ENCODE measurements around the gene SAMD4A.
A peak's percentile ranks its signal among the peaks of the same experiment; 100 is the strongest.

Gene SAMD4A, protein sequence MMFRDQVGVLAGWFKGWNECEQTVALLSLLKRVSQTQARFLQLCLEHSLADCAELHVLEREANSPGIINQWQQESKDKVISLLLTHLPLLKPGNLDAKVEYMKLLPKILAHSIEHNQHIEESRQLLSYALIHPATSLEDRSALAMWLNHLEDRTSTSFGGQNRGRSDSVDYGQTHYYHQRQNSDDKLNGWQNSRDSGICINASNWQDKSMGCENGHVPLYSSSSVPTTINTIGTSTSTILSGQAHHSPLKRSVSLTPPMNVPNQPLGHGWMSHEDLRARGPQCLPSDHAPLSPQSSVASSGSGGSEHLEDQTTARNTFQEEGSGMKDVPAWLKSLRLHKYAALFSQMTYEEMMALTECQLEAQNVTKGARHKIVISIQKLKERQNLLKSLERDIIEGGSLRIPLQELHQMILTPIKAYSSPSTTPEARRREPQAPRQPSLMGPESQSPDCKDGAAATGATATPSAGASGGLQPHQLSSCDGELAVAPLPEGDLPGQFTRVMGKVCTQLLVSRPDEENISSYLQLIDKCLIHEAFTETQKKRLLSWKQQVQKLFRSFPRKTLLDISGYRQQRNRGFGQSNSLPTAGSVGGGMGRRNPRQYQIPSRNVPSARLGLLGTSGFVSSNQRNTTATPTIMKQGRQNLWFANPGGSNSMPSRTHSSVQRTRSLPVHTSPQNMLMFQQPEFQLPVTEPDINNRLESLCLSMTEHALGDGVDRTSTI

DNA sequence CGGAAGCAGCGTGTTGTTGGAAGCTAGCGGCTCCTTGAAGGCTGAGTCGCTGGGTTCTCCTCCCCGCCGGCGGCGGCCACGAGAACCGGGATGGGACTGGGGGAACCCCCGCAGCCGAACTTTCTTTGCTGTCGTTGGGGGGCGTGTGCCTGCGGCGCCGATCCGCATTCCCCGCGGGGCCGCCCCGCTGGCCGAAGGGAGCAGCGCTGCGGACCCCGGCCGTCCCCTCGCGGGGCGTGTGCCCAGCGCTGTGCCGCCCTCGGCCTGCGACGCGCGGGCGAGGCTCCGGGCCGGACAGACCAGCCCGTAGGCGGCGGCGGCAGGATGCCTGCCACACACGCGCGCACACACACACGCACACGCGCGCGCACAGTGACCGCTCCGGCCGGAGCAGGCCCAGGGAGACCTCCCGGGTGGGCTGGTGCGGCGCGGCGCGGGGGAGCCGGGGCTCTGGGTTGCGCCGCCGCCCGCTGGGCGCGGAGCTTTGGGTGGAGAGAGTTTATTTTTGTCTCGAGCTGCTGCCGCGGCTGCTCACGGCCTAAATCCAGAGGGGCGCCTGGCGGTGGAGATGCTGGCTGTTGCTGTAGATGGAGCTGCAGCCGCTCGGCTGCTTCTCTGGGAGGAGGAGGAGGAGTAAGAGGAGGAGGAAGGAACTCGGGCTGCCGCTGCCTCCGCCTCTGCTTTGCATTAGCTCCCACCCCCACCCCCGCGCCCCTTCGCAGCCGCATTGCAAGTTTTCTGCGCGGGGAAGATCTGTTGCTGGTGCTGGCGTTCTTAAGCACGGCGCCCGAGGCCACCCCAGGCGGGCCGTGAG is at the start of gene SAMD4A:
Gene SAMD4A (plus strand): TSS at position 719 of the 814 bp plus-strand sequence. CDS start 789 bp downstream, outside the sequence.
- Mint-ChIP-seq H3K36me3 (no peaks in the 10 kb centered on the region), H3K9me3 (ENCODE audit: low read depth) (no peaks in the 10 kb centered on the region), H3K4me1 (ENCODE audit: low read depth) (peaks cover 20% of the 10 kb centered on the region), H3K4me3 (peak within 1 kb of the TSS; percentile 96), H3K27ac (peak within 1 kb of the TSS; percentile 86), H3K27me3 (peaks cover 11% of the 10 kb centered on the region)

DNA sequence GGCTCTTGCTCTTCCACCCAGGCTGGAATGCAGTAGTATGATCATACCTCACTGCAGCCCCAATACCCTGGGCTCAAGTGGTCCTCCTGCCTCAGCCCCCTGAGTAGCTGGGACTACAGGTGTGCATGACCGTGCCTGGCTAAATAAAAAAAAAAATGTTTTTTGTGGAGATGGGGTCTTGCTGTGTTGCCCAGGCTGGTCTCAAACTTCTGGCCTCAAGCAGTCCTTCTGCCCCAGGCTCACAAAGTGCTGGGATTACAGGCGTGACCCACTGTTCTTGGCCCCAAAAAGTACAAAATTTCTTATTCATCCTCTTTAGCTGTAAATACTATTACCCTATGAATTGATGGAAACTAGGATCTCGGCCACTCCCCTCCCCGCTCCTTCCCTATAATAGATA is 42.5 kb upstream of the SAMD4A start:
- Mint-ChIP-seq H3K27ac (no peak overlapping the region), H3K27me3 (no peaks in the 10 kb centered on the region), H3K4me3 (no peak overlapping the region), H3K4me1 (ENCODE audit: low read depth) (peaks cover 3% of the 10 kb centered on the region), H3K9me3 (ENCODE audit: low read depth) (no peaks in the 10 kb centered on the region), H3K36me3 (peaks cover 16% of the 10 kb centered on the region)

DNA sequence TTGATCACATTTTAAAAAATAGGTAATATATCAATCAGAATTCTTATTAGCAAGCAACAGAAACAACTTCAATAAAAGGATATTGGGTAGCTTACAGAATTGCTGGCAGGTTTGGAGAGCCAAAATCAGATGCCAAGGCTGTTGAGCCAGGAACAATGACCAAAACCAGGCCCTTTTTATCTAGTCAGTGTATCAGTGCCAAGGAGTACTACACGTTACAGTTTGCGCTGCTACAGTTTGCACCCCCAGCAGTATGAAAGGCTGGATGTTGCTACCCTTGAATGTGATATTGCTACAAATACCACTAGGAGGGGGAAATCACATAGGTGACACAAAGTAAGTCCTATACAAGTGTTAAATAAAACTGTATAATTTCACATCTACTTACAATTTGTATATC is 38.0 kb upstream of the SAMD4A start:
- H3K27me3 Mint-ChIP-seq = no peaks in the 10 kb centered on the region
- peaks cover 8% of the 10 kb centered on the region for H3K36me3 Mint-ChIP-seq
- H3K9me3 Mint-ChIP-seq (ENCODE audit: low read depth) = no peaks in the 10 kb centered on the region
- no peak overlapping the region for H3K27ac Mint-ChIP-seq
- no peak overlapping the region for H3K4me3 Mint-ChIP-seq
- no peaks in the 10 kb centered on the region for H3K4me1 Mint-ChIP-seq (ENCODE audit: low read depth)

DNA sequence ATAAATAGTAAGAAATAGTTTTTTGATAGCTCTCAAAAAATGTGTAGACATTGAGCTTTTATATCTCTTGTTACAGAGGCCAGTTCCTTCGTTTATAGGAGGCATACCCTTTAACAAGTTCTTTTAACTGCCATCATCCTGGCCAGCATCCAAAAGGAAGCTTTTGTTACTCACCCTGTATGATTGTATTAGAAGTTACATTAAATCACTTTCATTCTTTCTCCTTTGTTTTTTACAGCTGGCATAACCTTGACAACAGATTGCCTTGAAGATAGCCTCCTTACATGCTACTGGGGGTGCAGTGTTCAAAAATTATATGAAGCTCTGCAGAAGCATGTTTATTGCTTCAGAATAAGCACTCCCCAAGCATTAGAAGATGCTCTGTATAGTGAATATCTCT is 37.1 kb upstream of the SAMD4A start:
- H3K4me3 Mint-ChIP-seq = no peak overlapping the region
- H3K4me1 Mint-ChIP-seq (ENCODE audit: low read depth) = no peaks in the 10 kb centered on the region
- peaks cover 10% of the 10 kb centered on the region for H3K36me3 Mint-ChIP-seq
- no peaks in the 10 kb centered on the region for H3K9me3 Mint-ChIP-seq (ENCODE audit: low read depth)
- no peaks in the 10 kb centered on the region for H3K27me3 Mint-ChIP-seq
- no peak overlapping the region for H3K27ac Mint-ChIP-seq

DNA sequence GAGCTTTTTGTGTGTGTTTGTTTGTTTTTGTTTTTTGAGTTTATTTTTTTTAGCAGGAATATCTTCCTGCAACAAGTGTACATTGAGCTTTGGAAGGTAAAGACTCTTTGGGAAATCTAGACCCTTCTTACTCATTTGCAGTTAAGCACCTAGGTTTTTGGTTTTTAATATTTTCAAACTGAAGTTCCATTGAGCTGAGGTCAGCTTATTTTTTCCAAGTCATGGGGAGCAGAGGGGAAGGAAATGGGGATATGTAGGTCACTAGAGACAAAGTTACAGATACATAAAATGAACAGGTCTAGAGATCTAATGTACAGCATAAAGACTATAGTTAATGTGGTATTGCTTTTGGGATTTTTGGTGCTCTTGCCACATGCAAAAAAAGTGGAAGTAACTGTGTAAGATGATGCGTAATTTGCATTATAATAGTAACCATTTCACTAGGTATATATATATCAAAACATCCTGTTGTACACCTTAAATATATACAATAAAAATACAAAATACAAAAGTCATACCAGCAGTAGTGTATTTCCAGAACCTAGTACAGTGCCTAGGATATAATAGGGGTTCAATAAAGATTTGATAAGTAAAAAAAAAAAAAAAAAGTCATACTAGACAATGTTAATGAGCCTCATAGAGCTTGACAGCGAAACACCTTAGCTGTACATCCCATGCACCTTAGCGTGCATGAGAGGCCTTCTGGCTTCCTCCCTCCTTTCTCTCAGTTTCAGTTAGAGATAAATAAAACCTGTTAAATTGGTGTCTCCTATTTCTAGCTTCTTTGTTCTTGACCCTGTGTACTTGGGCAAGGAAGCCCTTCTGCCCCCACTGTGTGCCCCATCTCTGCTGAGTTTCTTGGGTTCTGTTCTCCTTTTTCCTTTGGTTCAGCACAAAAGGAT is 34.6 kb upstream of the SAMD4A start:
- H3K9me3 Mint-ChIP-seq (ENCODE audit: low read depth) = no peaks in the 10 kb centered on the region
- H3K4me3 Mint-ChIP-seq = no peak overlapping the region
- peaks cover 13% of the 10 kb centered on the region for H3K36me3 Mint-ChIP-seq
- H3K27ac Mint-ChIP-seq = no peak overlapping the region
- no peaks in the 10 kb centered on the region for H3K27me3 Mint-ChIP-seq
- no peaks in the 10 kb centered on the region for H3K4me1 Mint-ChIP-seq (ENCODE audit: low read depth)

DNA sequence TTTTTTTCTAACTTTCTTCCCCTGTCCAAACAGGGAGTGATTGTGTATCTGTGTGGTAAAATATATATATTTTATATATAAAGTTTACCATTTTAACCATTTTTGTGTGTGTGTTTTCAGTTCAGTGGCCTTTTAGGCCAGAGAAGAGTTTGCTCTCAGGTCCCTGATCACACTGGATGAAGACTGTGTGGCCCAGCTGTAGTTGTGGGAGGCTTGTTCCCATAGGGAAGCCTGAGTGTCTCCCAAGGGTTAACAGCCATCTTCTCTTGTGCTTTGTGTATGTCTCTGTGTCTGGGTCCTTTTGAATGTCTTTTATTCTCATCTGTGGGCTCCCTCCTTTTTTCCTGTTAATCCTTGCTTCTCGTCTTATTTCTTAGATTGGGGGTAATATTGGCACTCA is 33.8 kb upstream of the SAMD4A start:
- no peak overlapping the region for H3K4me3 Mint-ChIP-seq
- no peaks in the 10 kb centered on the region for H3K4me1 Mint-ChIP-seq (ENCODE audit: low read depth)
- no peak overlapping the region for H3K27ac Mint-ChIP-seq
- H3K36me3 Mint-ChIP-seq = peaks cover 11% of the 10 kb centered on the region
- no peaks in the 10 kb centered on the region for H3K27me3 Mint-ChIP-seq
- H3K9me3 Mint-ChIP-seq (ENCODE audit: low read depth) = no peaks in the 10 kb centered on the region

DNA sequence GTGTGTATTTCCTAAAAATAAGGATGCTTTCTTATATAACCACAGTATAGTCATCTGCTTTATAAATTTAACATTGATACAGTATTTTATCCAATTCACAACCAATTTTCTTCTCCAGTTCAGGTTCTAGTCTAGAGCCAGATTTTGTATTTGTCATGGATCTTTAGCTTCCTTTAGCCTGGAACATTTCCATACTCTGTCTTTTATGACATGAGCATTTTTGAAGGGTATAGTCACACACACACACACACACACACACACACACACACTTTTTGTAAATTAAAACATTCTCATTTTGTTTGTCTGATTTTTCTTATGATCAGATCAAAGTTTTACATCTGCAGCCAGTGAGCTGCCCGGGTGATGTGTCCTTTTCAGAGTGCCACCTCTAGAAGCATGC is 31.8 kb upstream of the SAMD4A start:
- H3K36me3 Mint-ChIP-seq = peaks cover 9% of the 10 kb centered on the region
- H3K4me3 Mint-ChIP-seq = no peak overlapping the region
- H3K4me1 Mint-ChIP-seq (ENCODE audit: low read depth) = no peaks in the 10 kb centered on the region
- H3K27me3 Mint-ChIP-seq = no peaks in the 10 kb centered on the region
- H3K27ac Mint-ChIP-seq = no peak overlapping the region
- no peaks in the 10 kb centered on the region for H3K9me3 Mint-ChIP-seq (ENCODE audit: low read depth)

DNA sequence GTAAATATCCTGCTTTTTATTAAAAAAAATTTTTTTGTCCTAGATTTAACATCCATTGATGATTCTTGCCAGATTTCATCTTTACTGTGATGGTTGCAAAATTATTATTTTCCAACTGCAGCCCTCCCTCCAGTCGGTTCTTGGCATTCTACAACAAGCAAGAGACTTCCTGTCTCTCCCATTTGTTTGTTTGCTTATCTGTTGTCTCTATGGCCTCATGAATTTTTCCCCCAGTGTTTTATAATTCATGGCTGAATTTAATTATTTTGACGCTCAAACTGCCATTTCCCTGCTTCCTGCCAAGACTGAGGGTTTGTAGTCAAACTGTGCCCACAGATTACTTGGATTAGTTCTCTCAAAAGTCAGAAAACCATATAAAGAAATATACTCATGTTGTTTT is 31.3 kb upstream of the SAMD4A start:
- Mint-ChIP-seq H3K4me1 (ENCODE audit: low read depth) (no peaks in the 10 kb centered on the region), H3K36me3 (peaks cover 9% of the 10 kb centered on the region), H3K4me3 (no peak overlapping the region), H3K27me3 (no peaks in the 10 kb centered on the region), H3K9me3 (ENCODE audit: low read depth) (no peaks in the 10 kb centered on the region), H3K27ac (no peak overlapping the region)

DNA sequence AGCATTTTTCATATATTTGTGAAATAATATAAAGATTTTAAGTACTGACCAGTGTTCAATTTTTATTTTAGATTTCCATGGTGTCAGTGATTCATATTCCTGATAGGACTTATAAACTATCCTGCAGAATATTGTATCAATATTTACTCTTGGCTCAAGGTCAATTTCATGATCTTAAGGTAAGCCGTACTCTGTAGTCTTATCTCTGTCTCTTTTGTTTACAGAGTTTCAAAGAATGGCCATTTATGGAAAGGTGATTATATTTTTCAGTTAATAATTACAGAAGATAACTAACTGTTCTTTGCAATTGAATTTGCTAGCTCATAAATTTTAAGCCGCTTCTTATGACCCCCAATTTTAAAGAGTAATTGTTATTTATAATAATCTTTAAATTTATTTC is 29.3 kb upstream of the SAMD4A start:
- Mint-ChIP-seq H3K36me3 (peaks cover 7% of the 10 kb centered on the region), H3K9me3 (ENCODE audit: low read depth) (no peaks in the 10 kb centered on the region), H3K4me1 (ENCODE audit: low read depth) (no peaks in the 10 kb centered on the region), H3K4me3 (no peak overlapping the region), H3K27ac (no peak overlapping the region), H3K27me3 (no peaks in the 10 kb centered on the region)

DNA sequence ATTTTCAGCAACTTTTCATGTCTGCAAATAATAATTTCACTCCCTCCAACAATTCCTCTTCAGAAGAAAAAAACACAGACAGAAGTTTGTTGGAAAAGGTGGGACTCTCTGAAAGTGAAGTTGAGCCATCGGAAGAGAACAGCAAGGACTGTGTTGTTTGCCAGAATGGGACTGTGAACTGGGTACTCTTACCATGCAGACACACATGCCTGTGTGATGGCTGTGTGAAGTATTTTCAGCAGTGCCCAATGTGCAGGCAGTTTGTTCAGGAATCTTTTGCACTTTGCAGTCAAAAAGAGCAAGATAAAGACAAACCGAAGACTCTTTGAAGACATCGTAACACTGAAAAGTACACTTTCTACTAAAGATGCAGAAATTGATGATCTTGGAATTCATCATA is 28.9 kb upstream of the SAMD4A start:
- Mint-ChIP-seq H3K4me1 (ENCODE audit: low read depth) (no peaks in the 10 kb centered on the region), H3K9me3 (ENCODE audit: low read depth) (no peaks in the 10 kb centered on the region), H3K4me3 (no peak overlapping the region), H3K27ac (no peak overlapping the region), H3K36me3 (peaks cover 7% of the 10 kb centered on the region), H3K27me3 (no peaks in the 10 kb centered on the region)

DNA sequence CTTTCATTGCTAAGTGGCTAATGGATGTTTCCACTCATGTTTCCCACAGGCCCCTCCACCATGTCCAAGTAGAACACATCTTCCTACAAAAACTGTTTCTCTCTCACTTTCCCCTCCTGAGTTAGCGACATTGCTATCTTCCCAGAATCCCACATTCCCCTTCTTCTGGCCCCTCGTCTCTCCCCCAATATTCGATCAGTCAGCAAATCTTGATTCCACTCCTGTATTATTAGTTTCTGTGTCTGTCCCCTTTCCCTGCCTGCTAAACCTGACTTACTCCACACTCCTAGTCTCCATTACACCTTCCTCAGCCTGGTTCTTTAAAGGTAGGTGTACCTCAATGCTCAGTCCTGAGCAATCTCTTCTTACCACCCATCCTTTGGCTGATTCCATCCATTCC is 19.3 kb upstream of the SAMD4A start:
- Mint-ChIP-seq H3K36me3 (no peaks in the 10 kb centered on the region), H3K27me3 (peaks cover 2% of the 10 kb centered on the region), H3K4me1 (ENCODE audit: low read depth) (no peaks in the 10 kb centered on the region), H3K4me3 (no peak overlapping the region), H3K9me3 (ENCODE audit: low read depth) (no peaks in the 10 kb centered on the region), H3K27ac (no peak overlapping the region)

DNA sequence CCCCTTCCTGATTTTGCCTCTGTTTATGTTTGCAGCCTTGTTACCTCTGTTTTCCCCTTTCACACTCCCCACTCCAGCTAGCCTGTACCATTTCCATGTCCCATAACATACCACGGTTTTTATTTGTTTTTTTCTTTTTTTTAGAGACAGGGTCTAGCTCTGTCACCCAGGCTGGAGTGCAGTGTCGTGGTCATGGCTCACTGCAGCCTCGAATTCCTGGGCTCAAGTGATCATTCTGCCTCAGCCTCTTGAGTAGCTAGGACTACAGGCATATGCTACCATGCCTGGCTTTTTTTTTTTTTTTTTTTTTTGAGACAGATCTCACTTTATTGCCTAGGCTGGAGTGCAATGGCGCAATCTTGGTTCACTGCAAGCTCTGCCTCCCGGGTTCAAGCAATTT is 18.4 kb upstream of the SAMD4A start:
- Mint-ChIP-seq H3K4me1 (ENCODE audit: low read depth) (no peaks in the 10 kb centered on the region), H3K36me3 (no peaks in the 10 kb centered on the region), H3K4me3 (no peak overlapping the region), H3K9me3 (ENCODE audit: low read depth) (no peaks in the 10 kb centered on the region), H3K27ac (no peak overlapping the region), H3K27me3 (peaks cover 2% of the 10 kb centered on the region)

DNA sequence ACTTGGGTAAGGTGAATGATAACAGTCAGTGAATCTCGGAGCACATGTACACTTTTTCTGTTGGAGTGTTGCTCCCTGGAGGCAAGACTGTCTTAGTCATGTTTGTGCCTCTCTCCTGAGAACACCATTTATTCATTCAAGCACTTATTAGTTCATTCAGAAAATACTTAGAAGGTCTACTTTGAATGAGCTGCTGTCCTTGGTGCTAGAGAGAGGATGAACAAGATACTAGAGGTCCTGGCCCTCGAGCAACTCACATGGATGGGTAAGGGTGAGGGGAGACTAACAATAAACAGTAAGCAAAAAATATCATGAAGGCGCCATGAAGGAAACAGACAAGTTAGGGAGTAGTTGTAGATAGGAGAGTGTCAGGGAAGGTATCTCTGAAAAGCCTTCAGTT is 17.1 kb upstream of the SAMD4A start:
- no peaks in the 10 kb centered on the region for H3K36me3 Mint-ChIP-seq
- H3K4me3 Mint-ChIP-seq = no peak overlapping the region
- no peaks in the 10 kb centered on the region for H3K4me1 Mint-ChIP-seq (ENCODE audit: low read depth)
- H3K9me3 Mint-ChIP-seq (ENCODE audit: low read depth) = no peaks in the 10 kb centered on the region
- H3K27me3 Mint-ChIP-seq = peaks cover 4% of the 10 kb centered on the region
- H3K27ac Mint-ChIP-seq = no peak overlapping the region

DNA sequence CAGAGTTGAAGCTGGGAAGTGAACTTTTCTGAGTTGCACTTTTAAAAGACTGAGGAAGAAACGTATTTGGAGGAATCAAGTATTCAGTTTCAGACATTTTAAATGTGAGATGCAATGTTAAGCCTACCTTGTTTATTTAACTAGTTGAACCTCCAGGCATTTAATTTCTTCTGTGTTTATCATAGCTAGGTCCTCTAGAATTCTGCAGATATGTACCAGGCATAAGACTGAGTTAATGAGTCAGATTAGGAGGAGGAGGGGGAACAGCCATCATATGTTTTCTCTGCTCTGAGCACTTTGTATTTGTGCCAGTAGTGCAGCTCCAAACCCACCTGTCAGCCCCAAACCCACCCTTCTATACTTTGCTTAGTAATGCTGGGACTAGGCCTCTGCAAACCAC is 16.4 kb upstream of the SAMD4A start:
- no peak overlapping the region for H3K27ac Mint-ChIP-seq
- no peaks in the 10 kb centered on the region for H3K4me1 Mint-ChIP-seq (ENCODE audit: low read depth)
- no peaks in the 10 kb centered on the region for H3K36me3 Mint-ChIP-seq
- H3K4me3 Mint-ChIP-seq = no peak overlapping the region
- no peaks in the 10 kb centered on the region for H3K9me3 Mint-ChIP-seq (ENCODE audit: low read depth)
- peaks cover 4% of the 10 kb centered on the region for H3K27me3 Mint-ChIP-seq
